ENCODE data around the gene IGLL1. TPM values are rescaled to one million over a fixed set of nuclear protein-coding genes. Genes with fewer than 3 reads are reported as not detected.
"Not testable (repeated sequence)": the region's sequence is repeated elsewhere in the genome, so short reads cannot be mapped to it uniquely, and the experiment has no call there.

The IGLL1 gene
- total RNA-seq, 1 donor from 2014 or later, result not detected

DNA sequence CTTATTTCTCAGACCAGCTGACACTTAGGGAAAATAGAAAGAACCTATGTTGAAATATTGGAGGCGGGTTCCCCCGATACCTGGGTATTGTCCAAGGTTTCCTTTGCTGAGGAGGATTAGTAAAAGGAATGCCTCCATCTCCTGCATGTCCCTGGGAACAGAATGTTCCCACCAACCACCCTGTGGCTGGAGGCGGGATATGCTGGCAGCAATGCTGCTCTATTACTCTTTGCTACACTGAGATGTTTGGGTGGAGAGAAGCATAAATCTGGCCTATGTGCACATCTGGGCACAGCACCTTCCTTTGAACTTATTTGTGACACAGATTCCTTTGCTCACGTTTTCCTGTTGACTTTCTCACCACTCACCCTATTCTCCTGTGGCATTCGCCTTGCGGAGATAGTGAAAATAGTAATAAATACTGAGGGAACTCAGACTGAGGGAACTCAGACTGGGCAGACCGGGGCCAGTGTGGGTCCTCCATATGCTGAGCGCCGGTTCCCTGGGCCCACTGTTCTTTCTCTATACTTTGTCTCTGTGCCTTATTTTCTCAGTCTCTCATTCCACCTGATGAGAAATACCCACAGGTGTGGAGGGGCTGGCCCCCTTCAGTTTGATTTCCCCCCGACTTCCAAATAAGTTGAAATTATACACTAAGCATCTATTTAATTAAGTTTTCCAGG, 32.1 kb downstream of the IGLL1 start:
- H3K4me3 Mint-ChIP-seq (ENCODE audit: unreplicated experiment), result no peak overlapping the region
- peaks cover 14% of the 10 kb centered on the region for H3K9me3 Mint-ChIP-seq (ENCODE audit: unreplicated experiment)
- peaks cover 15% of the 10 kb centered on the region for H3K27me3 Mint-ChIP-seq (ENCODE audit: low read depth, unreplicated experiment)
- Histone ChIP-seq H3K9ac (ENCODE audit: low read length) (no peak overlapping the region), H4K20me1 (ENCODE audit: insufficient read depth, low read length) (no peaks in the 10 kb centered on the region), H3K36me3 (ENCODE audit: insufficient read depth, low read length) (no peaks in the 10 kb centered on the region), H3K4me1 (ENCODE audit: insufficient read depth, low read length) (no peaks in the 10 kb centered on the region), H3K4me2 (ENCODE audit: low read length) (no peak overlapping the region), H3K4me3 (ENCODE audit: insufficient read depth, low read depth, low read length) (no peak overlapping the region), H3K79me2 (ENCODE audit: insufficient read depth, low read length) (no peaks in the 10 kb centered on the region), H3K27me3 (ENCODE audit: insufficient read depth, low read length) (peaks cover 4% of the 10 kb centered on the region), H2AFZ (ENCODE audit: low read depth, low read length) (no peak overlapping the region), H3K9me3 (ENCODE audit: insufficient read depth, low read depth, low read length) (peaks cover 5% of the 10 kb centered on the region), H3K27ac (ENCODE audit: low read depth, low read length) (no peak overlapping the region)
- no peak overlapping the region for H3K27ac Mint-ChIP-seq (ENCODE audit: unreplicated experiment)
- H3K4me1 Mint-ChIP-seq (ENCODE audit: low read depth, unreplicated experiment), result no peaks in the 10 kb centered on the region
- DNase-seq (ENCODE audit: low read depth), result no peak
- no peak for FAIRE-seq
- H3K36me3 Mint-ChIP-seq (ENCODE audit: low read depth, unreplicated experiment), result peaks cover 1% of the 10 kb centered on the region
- TF ChIP-seq, protein P1, sequence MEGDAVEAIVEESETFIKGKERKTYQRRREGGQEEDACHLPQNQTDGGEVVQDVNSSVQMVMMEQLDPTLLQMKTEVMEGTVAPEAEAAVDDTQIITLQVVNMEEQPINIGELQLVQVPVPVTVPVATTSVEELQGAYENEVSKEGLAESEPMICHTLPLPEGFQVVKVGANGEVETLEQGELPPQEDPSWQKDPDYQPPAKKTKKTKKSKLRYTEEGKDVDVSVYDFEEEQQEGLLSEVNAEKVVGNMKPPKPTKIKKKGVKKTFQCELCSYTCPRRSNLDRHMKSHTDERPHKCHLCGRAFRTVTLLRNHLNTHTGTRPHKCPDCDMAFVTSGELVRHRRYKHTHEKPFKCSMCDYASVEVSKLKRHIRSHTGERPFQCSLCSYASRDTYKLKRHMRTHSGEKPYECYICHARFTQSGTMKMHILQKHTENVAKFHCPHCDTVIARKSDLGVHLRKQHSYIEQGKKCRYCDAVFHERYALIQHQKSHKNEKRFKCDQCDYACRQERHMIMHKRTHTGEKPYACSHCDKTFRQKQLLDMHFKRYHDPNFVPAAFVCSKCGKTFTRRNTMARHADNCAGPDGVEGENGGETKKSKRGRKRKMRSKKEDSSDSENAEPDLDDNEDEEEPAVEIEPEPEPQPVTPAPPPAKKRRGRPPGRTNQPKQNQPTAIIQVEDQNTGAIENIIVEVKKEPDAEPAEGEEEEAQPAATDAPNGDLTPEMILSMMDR (IDR thresholded peaks at IDR 0.05; ENCODE audit: insufficient read depth, low read depth, low read length), result no peak
- no peak for TF ChIP-seq EZH2 (IDR thresholded peaks at IDR 0.05; ENCODE audit: insufficient read depth, low read length)

DNA sequence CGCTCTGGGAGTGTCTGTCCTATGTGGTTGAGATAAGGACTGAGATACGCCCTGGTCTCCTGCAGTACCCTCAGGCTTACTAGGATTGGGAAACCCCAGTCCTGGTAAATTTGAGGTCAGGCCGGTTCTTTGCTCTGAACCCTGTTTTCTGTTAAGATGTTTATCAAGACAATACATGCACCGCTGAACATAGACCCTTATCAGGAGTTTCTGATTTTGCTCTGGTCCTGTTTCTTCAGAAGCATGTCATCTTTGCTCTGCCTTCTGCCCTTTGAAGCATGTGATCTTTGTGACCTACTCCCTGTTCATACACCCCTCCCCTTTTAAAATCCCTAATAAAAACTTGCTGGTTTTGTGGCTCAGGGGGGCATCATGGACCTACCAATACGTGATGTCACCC, 32.7 kb downstream of the IGLL1 start:
- H3K27ac Mint-ChIP-seq (ENCODE audit: unreplicated experiment); H3K36me3 ChIP-seq (ENCODE audit: insufficient read depth, low read length); H3K9ac ChIP-seq (ENCODE audit: low read length); H3K36me3 Mint-ChIP-seq (ENCODE audit: low read depth, unreplicated experiment); H3K79me2 ChIP-seq (ENCODE audit: insufficient read depth, low read length); H3K4me1 ChIP-seq (ENCODE audit: insufficient read depth, low read length); DNase-seq (ENCODE audit: low read depth); H3K27me3 ChIP-seq (ENCODE audit: insufficient read depth, low read length); H3K9me3 ChIP-seq (ENCODE audit: insufficient read depth, low read depth, low read length); H3K4me3 Mint-ChIP-seq (ENCODE audit: unreplicated experiment); H3K27ac ChIP-seq (ENCODE audit: low read depth, low read length); H3K4me2 ChIP-seq (ENCODE audit: low read length); H3K4me3 ChIP-seq (ENCODE audit: insufficient read depth, low read depth, low read length); H4K20me1 ChIP-seq (ENCODE audit: insufficient read depth, low read length); FAIRE-seq; H3K4me1 Mint-ChIP-seq (ENCODE audit: low read depth, unreplicated experiment); H2AFZ ChIP-seq (ENCODE audit: low read depth, low read length): not testable (repeated sequence)
- Mint-ChIP-seq H3K27me3 (ENCODE audit: low read depth, unreplicated experiment) (peaks cover 15% of the 10 kb centered on the region), H3K9me3 (ENCODE audit: unreplicated experiment) (peaks cover 14% of the 10 kb centered on the region)

DNA sequence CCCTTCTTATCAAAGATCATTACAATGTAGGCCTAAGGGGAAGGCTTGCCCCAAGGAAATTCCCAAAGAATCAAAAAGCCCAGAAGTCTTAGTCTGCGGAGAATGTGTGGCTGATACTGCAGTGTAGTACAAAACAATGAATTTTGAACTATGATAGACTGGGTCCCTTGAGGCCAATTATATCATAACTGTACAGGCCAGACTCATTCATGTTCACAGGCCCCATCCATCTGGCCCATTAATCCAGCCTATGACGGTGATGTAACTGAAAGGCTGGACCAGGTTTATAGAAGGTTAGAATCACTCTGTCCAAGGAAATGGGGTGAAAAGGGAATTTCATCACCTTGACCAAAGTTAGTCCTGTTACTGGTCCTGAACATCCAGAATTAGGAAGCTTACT, 35.2 kb downstream of the IGLL1 start:
- Histone ChIP-seq H4K20me1 (ENCODE audit: insufficient read depth, low read length) (no peaks in the 10 kb centered on the region), H3K27ac (ENCODE audit: low read depth, low read length) (no peak overlapping the region), H3K4me3 (ENCODE audit: insufficient read depth, low read depth, low read length) (no peak overlapping the region), H2AFZ (ENCODE audit: low read depth, low read length) (no peak overlapping the region), H3K27me3 (ENCODE audit: insufficient read depth, low read length) (peaks cover 4% of the 10 kb centered on the region), H3K9ac (ENCODE audit: low read length) (no peak overlapping the region), H3K4me1 (ENCODE audit: insufficient read depth, low read length) (no peaks in the 10 kb centered on the region), H3K4me2 (ENCODE audit: low read length) (no peak overlapping the region), H3K9me3 (ENCODE audit: insufficient read depth, low read depth, low read length) (no peaks in the 10 kb centered on the region), H3K36me3 (ENCODE audit: insufficient read depth, low read length) (no peaks in the 10 kb centered on the region), H3K79me2 (ENCODE audit: insufficient read depth, low read length) (no peaks in the 10 kb centered on the region)
- Mint-ChIP-seq H3K4me1 (ENCODE audit: low read depth, unreplicated experiment) (peaks cover 3% of the 10 kb centered on the region), H3K36me3 (ENCODE audit: low read depth, unreplicated experiment) (peaks cover 1% of the 10 kb centered on the region), H3K27me3 (ENCODE audit: low read depth, unreplicated experiment) (peaks cover 15% of the 10 kb centered on the region), H3K4me3 (ENCODE audit: unreplicated experiment) (no peak overlapping the region), H3K27ac (ENCODE audit: unreplicated experiment) (no peak overlapping the region), H3K9me3 (ENCODE audit: unreplicated experiment) (peaks cover 14% of the 10 kb centered on the region)
- FAIRE-seq (no peak), DNase-seq (ENCODE audit: low read depth) (no peak)
- TF ChIP-seq, protein P1 (IDR thresholded peaks at IDR 0.05; ENCODE audit: insufficient read depth, low read depth, low read length), result no peak
- TF ChIP-seq EZH2 (IDR thresholded peaks at IDR 0.05; ENCODE audit: insufficient read depth, low read length), result no peak

DNA sequence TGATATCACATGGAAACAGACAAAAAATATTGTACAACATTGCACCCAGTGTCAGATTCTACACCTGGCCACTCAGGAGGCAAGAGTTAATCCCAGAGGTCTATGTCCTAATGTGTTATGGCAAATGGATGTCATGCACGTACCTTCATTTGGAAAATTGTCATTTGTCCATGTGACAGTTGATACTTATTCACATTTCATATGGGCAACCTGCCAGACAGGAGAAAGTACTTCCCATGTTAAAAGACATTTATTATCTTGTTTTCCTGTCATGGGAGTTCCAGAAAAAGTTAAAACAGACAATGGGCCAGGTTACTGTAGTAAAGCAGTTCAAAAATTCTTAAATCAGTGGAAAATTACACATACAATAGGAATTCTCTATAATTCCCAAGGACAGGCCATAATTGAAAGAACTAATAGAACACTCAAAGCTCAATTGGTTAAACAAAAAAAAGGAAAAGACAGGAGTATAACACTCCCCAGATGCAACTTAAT, 36.5 kb downstream of the IGLL1 start:
- H3K36me3 ChIP-seq (ENCODE audit: insufficient read depth, low read length); H3K79me2 ChIP-seq (ENCODE audit: insufficient read depth, low read length); H3K4me2 ChIP-seq (ENCODE audit: low read length); H3K36me3 Mint-ChIP-seq (ENCODE audit: low read depth, unreplicated experiment); H3K4me3 Mint-ChIP-seq (ENCODE audit: unreplicated experiment); H4K20me1 ChIP-seq (ENCODE audit: insufficient read depth, low read length); FAIRE-seq; H3K27ac Mint-ChIP-seq (ENCODE audit: unreplicated experiment); H3K4me1 Mint-ChIP-seq (ENCODE audit: low read depth, unreplicated experiment); DNase-seq (ENCODE audit: low read depth); H3K27ac ChIP-seq (ENCODE audit: low read depth, low read length); H3K9me3 ChIP-seq (ENCODE audit: insufficient read depth, low read depth, low read length); H3K9ac ChIP-seq (ENCODE audit: low read length); H3K27me3 ChIP-seq (ENCODE audit: insufficient read depth, low read length); H2AFZ ChIP-seq (ENCODE audit: low read depth, low read length); H3K4me3 ChIP-seq (ENCODE audit: insufficient read depth, low read depth, low read length); H3K4me1 ChIP-seq (ENCODE audit: insufficient read depth, low read length): not testable (repeated sequence)
- H3K27me3 Mint-ChIP-seq (ENCODE audit: low read depth, unreplicated experiment), result peaks cover 19% of the 10 kb centered on the region
- peaks cover 12% of the 10 kb centered on the region for H3K9me3 Mint-ChIP-seq (ENCODE audit: unreplicated experiment)
